Peyer's patch (tissue), 4 donors: ENCODE results near the gene ZFP91. TPM values are rescaled to one million over a fixed set of nuclear protein-coding genes. Genes with fewer than 3 reads are reported as not detected.

Source experiments
- DNase-seq, 3 donors: peaks; one replicate each; pipeline ENCODE4 v3.0.0-alpha.2; 2017 to 2019
- H3K27ac ChIP-seq, 4 donors: fragments of 200-600 bp; sonication (generic); one replicate each; pipeline ENCODE4 v1.5.1; 2016 to 2019
- H3K27me3 ChIP-seq, 2 donors: fragments of 200-600 bp; sonication (generic); one replicate each; pipeline ENCODE4 v1.5.1; 2019
- H3K36me3 ChIP-seq, 3 donors: fragments of 200-600 bp; sonication (generic); one replicate each; pipeline ENCODE4 v1.5.1; 2016 to 2019
- H3K4me1 ChIP-seq, 4 donors: fragments of 200-600 bp; sonication (generic); one replicate each; pipeline ENCODE4 v1.5.1; 2016 to 2019
- H3K4me3 ChIP-seq, 4 donors: fragments of 200-600 bp; sonication (generic); 1 replicate in 3 of 4; 2 replicates in 1 of 4; pipeline ENCODE4 v1.5.1; 2016 to 2019; ENCODE audit warnings: mild to moderate bottlenecking in 1 of 4
- H3K9me3 ChIP-seq, 4 donors: fragments of 200-600 bp; sonication (generic); one replicate each; pipeline ENCODE4 v1.5.1; 2016 to 2019; ENCODE audit warnings: mild to moderate bottlenecking in 1 of 4
- CTCF ChIP-seq, 6 experiments: fragments of 450-650 bp in 4 of 6; fragments of 200-600 bp in 2 of 6; sonication (generic) in 1 of 6; IDR thresholded peaks; one replicate each; pipeline ENCODE4 v1.5.1; 2017 to 2019; ENCODE audit warnings: antibody characterized with exemption in 6 of 6, mild to moderate bottlenecking in 3 of 6, moderate library complexity in 1 of 6
- POLR2A ChIP-seq, 2 donors: fragments of 450-650 bp; IDR thresholded peaks; one replicate each; pipeline ENCODE4 v1.5.1; 2017; ENCODE audit warnings: antibody characterized with exemption in 2 of 2, mild to moderate bottlenecking in 2 of 2, moderate library complexity in 2 of 2
- total RNA-seq, 4 donors: library from RNA; depleted of rRNA; stranded (reverse); fragments of >200 nt; gene quantifications; one replicate each; pipeline ENCODE4 v1.1.0, GENCODE V29; 2016

The ZFP91 gene
- total RNA-seq, 4 donors from 2014 or later: 42.4 to 58.3 (median 45.9) TPM

- H3K27me3 ChIP-seq: no peaks in the 10 kb centered on the region
- H3K36me3 ChIP-seq: no peaks in the 10 kb centered on the region
- TF ChIP-seq CTCF (IDR thresholded peaks at IDR 0.05): no peak
- peak overlapping the region in 1 of 4 donors; percentile 6 for H3K27ac ChIP-seq
- H3K4me3 ChIP-seq: no peak overlapping the region
- peaks cover 0 to 5% (median 0%) of the 10 kb centered on the region in 4 donors for H3K9me3 ChIP-seq
- DNase-seq: no peak
- peaks cover 0 to 26% (median 3%) of the 10 kb centered on the region in 4 donors for H3K4me1 ChIP-seq
These were observed 61.6 kb downstream of the ZFP91 start for GRCh38 chr11:58640386-58641023.

- no peaks in the 10 kb centered on the region for H3K36me3 ChIP-seq
- H3K27ac ChIP-seq: peak overlapping the region in 1 of 4 donors; percentile 6
- DNase-seq: no peak
- H3K9me3 ChIP-seq: peaks cover 0 to 11% (median 2%) of the 10 kb centered on the region in 4 donors
- no peak overlapping the region for H3K4me3 ChIP-seq
- no peaks in the 10 kb centered on the region for H3K27me3 ChIP-seq
- TF ChIP-seq CTCF (IDR thresholded peaks at IDR 0.05) (no peak), POLR2A (IDR thresholded peaks at IDR 0.05) (no peak)
- H3K4me1 ChIP-seq: peaks cover 0 to 26% (median 3%) of the 10 kb centered on the region in 4 donors
These were observed 62.5 kb downstream of the ZFP91 start for GRCh38 chr11:58641341-58641740.

GRCh38 chr11:58641803-58642581, 63.1 kb downstream of the ZFP91 start:
- Histone ChIP-seq H3K4me3 (no peak overlapping the region), H3K9me3 (peaks cover 0 to 11% (median 2%) of the 10 kb centered on the region in 4 donors), H3K36me3 (no peaks in the 10 kb centered on the region), H3K4me1 (peaks cover 0 to 26% (median 3%) of the 10 kb centered on the region in 4 donors), H3K27me3 (no peaks in the 10 kb centered on the region), H3K27ac (peak overlapping the region in 1 of 4 donors; percentile 6)
- no peak for TF ChIP-seq CTCF (IDR thresholded peaks at IDR 0.05)
- no peak for TF ChIP-seq POLR2A (IDR thresholded peaks at IDR 0.05)
- no peak for DNase-seq

GRCh38 chr11:58645854-58646253, 67.0 kb downstream of the ZFP91 start:
- TF ChIP-seq POLR2A (IDR thresholded peaks at IDR 0.05) (no peak), CTCF (IDR thresholded peaks at IDR 0.05) (no peak)
- no peak overlapping the region for H3K27ac ChIP-seq
- no peak for DNase-seq
- peaks cover 0 to 11% (median 2%) of the 10 kb centered on the region in 4 donors for H3K9me3 ChIP-seq
- no peak overlapping the region for H3K4me3 ChIP-seq
- peaks cover 0 to 16% (median 0%) of the 10 kb centered on the region in 4 donors for H3K4me1 ChIP-seq
- H3K36me3 ChIP-seq: no peaks in the 10 kb centered on the region
- H3K27me3 ChIP-seq: no peaks in the 10 kb centered on the region

GRCh38 chr11:58647141-58647699, 68.4 kb downstream of the ZFP91 start:
- DNase-seq: no peak
- Histone ChIP-seq H3K27me3 (no peaks in the 10 kb centered on the region), H3K4me1 (peaks cover 0 to 5% (median 0%) of the 10 kb centered on the region in 4 donors), H3K4me3 (no peak overlapping the region), H3K36me3 (no peaks in the 10 kb centered on the region), H3K9me3 (peaks cover 0 to 11% (median 2%) of the 10 kb centered on the region in 4 donors), H3K27ac (no peak overlapping the region)
- TF ChIP-seq CTCF (IDR thresholded peaks at IDR 0.05) (no peak), POLR2A (IDR thresholded peaks at IDR 0.05) (no peak)
